HG03175 (cell line): Measurements from ENCODE around the gene ATP13A1.
"Not testable (repeated sequence)": the region's sequence is repeated elsewhere in the genome, so short reads cannot be mapped to it uniquely, and the experiment has no call there.

ENCODE experiments used
- ATAC-seq: cut with Tn5 transposase; IDR thresholded peaks from one replicate; pipeline ENCODE4 v1.9.1; 2021; ENCODE audit warnings: mild to moderate bottlenecking, moderate library complexity; ENCODE audit not compliant: unreplicated experiment

ATP13A1 gene

GRCh38 chr19:19665420-19665948 lies 2.0 kb upstream of the ATP13A1 start:
- not testable (repeated sequence) for ATAC-seq

GRCh38 chr19:19662871-19663255 lies 613 bp downstream of the ATP13A1 start:
- ATAC-seq = no peak

- ATAC-seq = no peak
Measured at GRCh38 chr19:19662344-19662743, 1.1 kb downstream of the ATP13A1 start.

- ATAC-seq = peak; percentile 52
Measured at GRCh38 chr19:19661675-19662251, 1.7 kb downstream of the ATP13A1 start.

- ATAC-seq = no peak
Measured at GRCh38 chr19:19661141-19661674, 2.3 kb downstream of the ATP13A1 start.

- ATAC-seq = no peak
Measured at GRCh38 chr19:19659646-19660245, 3.7 kb downstream of the ATP13A1 start.

GRCh38 chr19:19657397-19657783 lies 6.1 kb downstream of the ATP13A1 start:
- ATAC-seq = no peak

- ATAC-seq = no peak
Measured at GRCh38 chr19:19656451-19657396, 6.8 kb downstream of the ATP13A1 start.

GRCh38 chr19:19655641-19656343 lies 7.7 kb downstream of the ATP13A1 start:
- no peak for ATAC-seq

GRCh38 chr19:19655051-19655594 lies 8.4 kb downstream of the ATP13A1 start:
- no peak for ATAC-seq

GRCh38 chr19:19654441-19654840 lies 9.0 kb downstream of the ATP13A1 start:
- ATAC-seq = no peak

- ATAC-seq = no peak
Measured at GRCh38 chr19:19653597-19654147, 9.8 kb downstream of the ATP13A1 start.

- no peak for ATAC-seq
Measured at GRCh38 chr19:19652482-19653295, 10.8 kb downstream of the ATP13A1 start.

GRCh38 chr19:19651076-19651475 lies 12.4 kb downstream of the ATP13A1 start:
- no peak for ATAC-seq

GRCh38 chr19:19650331-19650730 lies 13.1 kb downstream of the ATP13A1 start:
- ATAC-seq = no peak

- no peak for ATAC-seq
Measured at GRCh38 chr19:19649580-19649995, 13.9 kb downstream of the ATP13A1 start.

- no peak for ATAC-seq
Measured at GRCh38 chr19:19649155-19649554, 14.3 kb downstream of the ATP13A1 start.

- no peak for ATAC-seq
Measured at GRCh38 chr19:19647037-19647835, 16.2 kb downstream of the ATP13A1 start.
